Coronary artery (tissue), 2 donors: Measurements from ENCODE around the gene TRIM24.

Source experiments
- DNase-seq: peaks from one replicate; pipeline ENCODE4 v3.0.0-alpha.2; 2017; ENCODE audit warnings: low spot score
- H3K27ac ChIP-seq, 2 donors: fragments of 200-600 bp; sonication (generic); one replicate each; pipeline ENCODE4 v1.5.1; 2016 to 2019
- H3K4me3 ChIP-seq: fragments of 200-600 bp; sonication (generic); 2 replicates; pipeline ENCODE4 v1.5.1; 2016; ENCODE audit warnings: mild to moderate bottlenecking, moderate library complexity
- CTCF ChIP-seq: fragments of 200-600 bp; sonication (generic); IDR thresholded peaks from one replicate; pipeline ENCODE4 v1.5.1; 2019; ENCODE audit warnings: antibody characterized with exemption

The TRIM24 gene

GRCh38 chr7:138442822-138443221, 17.2 kb upstream of the TRIM24 start:
- TF ChIP-seq CTCF: no peak
- H3K4me3 ChIP-seq: no peak overlapping the region
- no peak overlapping the region for H3K27ac ChIP-seq
- DNase-seq: no peak

- H3K4me3 ChIP-seq: no peak overlapping the region
- DNase-seq: no peak
Observed at GRCh38 chr7:138449580-138449979, 10.5 kb upstream of the TRIM24 start.

GRCh38 chr7:138455609-138456008, 4.5 kb upstream of the TRIM24 start:
- Histone ChIP-seq H3K4me3 (no peak overlapping the region), H3K27ac (no peak overlapping the region)
- no peak for DNase-seq
- no peak for TF ChIP-seq CTCF

More at GRCh38 chr7:138449580-138449979, 10.5 kb upstream of the TRIM24 start:
- no peak overlapping the region for H3K27ac ChIP-seq
- TF ChIP-seq CTCF: no peak

GRCh38 chr7:138456220-138456619, 3.8 kb upstream of the TRIM24 start:
- Histone ChIP-seq H3K27ac (no peak overlapping the region), H3K4me3 (no peak overlapping the region)
- TF ChIP-seq CTCF: no peak
- DNase-seq: no peak

- DNase-seq: no peak
- no peak overlapping the region for H3K27ac ChIP-seq
- TF ChIP-seq CTCF: no peak
- no peak overlapping the region for H3K4me3 ChIP-seq
Observed at GRCh38 chr7:138458576-138459412, 1.3 kb upstream of the TRIM24 start.

GRCh38 chr7:138459413-138460175, 465 bp upstream of the TRIM24 start:
- peak; percentile 99 for DNase-seq
- Histone ChIP-seq H3K27ac (peak overlapping the region in 1 of 2 donors; percentile 51), H3K4me3 (peak overlapping the region; percentile 96)
- TF ChIP-seq CTCF: no peak
